AG10803 (cell line): ENCODE measurements around the gene PROSER3.
A peak's percentile ranks its signal among the peaks of the same experiment; 100 is the strongest.

ENCODE experiments used
- DNase-seq: peaks from one replicate; pipeline ENCODE4 v3.0.0; 2010; ENCODE audit warnings: low read depth
- H3K4me3 ChIP-seq: 2 replicates; pipeline ENCODE4 v1.5.1; 2011; ENCODE audit warnings: mild to moderate bottlenecking, low read length, control low read depth
- CTCF ChIP-seq: conservative IDR thresholded peaks from 2 replicates; pipeline ENCODE4 v1.5.1; 2011; ENCODE audit warnings: mild to moderate bottlenecking, low read length, control low read depth, inconsistent platforms

Gene PROSER3

GRCh38 chr19:35773020-35773806 lies 15.2 kb downstream of the PROSER3 start:
- H3K4me3 ChIP-seq: no peak overlapping the region
- TF ChIP-seq CTCF: no peak
- DNase-seq: peak; percentile 19

- no peak for DNase-seq
- peak overlapping the region; percentile 53 for H3K4me3 ChIP-seq
- no peak for TF ChIP-seq CTCF
Observed at GRCh38 chr19:35774274-35775045, 16.5 kb downstream of the PROSER3 start.

- DNase-seq: no peak
- TF ChIP-seq CTCF: no peak
- H3K4me3 ChIP-seq: peak overlapping the region; percentile 53
Observed at GRCh38 chr19:35775046-35775297, 17.0 kb downstream of the PROSER3 start.

GRCh38 chr19:35775298-35776101 lies 17.5 kb downstream of the PROSER3 start, which contains the start of gene ARHGAP33:
Gene ARHGAP33 (plus strand): TSS chr19:35775564. CDS start chr19:35775659, 95 bp downstream.
- peak within 1 kb of the TSS; percentile 72 for H3K4me3 ChIP-seq
- no peak for TF ChIP-seq CTCF
- peak; percentile 91 for DNase-seq

GRCh38 chr19:35776102-35776788 lies 18.3 kb downstream of the PROSER3 start:
- DNase-seq: no peak
- H3K4me3 ChIP-seq: peak overlapping the region; percentile 72
- no peak for TF ChIP-seq CTCF

GRCh38 chr19:35777086-35777841 lies 19.3 kb downstream of the PROSER3 start:
- H3K4me3 ChIP-seq: no peak overlapping the region
- no peak for DNase-seq
- no peak for TF ChIP-seq CTCF
